ENCODE data around the gene HDAC6.

Gene HDAC6

DNA sequence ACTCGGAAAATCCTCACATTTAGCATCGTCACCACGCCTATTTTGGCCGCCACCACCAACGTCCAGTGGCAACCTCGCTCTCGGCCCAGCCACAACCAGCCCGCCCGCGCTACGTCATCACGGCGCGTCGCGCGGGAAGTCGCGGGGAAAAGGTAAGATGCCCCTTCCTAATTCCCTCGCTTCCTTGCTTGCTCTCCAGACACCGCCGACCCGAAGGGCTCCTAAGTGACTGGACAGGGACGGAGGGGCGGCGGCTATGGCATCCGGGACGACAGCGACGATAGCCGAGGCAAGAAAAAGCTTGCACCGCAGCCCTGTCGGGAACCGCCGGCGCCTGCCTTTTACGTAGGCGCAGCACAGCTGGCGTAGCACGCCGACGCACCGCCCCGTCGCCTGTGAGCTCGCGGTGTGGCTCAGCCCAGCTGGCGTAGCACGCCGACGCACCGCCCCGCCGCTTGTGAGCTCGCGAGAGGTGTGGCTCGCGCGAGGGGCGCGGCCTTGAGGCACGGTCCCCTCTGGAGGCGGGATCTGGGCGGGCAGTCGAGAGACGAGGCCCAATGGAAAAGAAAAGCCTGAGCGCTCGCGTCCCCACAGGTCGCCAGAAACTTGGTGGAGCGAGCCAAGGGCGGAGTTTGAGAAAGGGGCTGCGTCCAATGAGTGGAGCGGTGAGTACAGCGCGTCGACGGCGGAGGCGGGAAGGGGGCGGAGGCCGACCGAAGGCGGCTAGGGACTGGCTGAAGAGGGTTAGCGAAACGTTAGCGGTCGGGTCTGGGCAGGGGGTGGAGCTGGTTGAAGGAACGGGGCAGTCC, at the start of gene HDAC6:
TSS of gene HDAC6 (plus strand) at position 788 of the 809 bp plus-strand sequence. CDS start 626 bp downstream, outside the sequence.
- Histone ChIP-seq H3K4me1 (ENCODE audit: control insufficient read depth, insufficient read depth, low read length) (peaks cover 4% of the 10 kb centered on the region; the same call in 1 of the 2 replicates), H3K27ac (ENCODE audit: extremely low read depth, low read depth, low read length) (peak within 1 kb of the TSS; percentile 85), H3K36me3 (ENCODE audit: control insufficient read depth in 2 of 2, insufficient read depth in 1 of 2, low read length in 2 of 2) (peaks cover 10 to 32% of the 10 kb centered on the region in 2 experiments; a peak in 2 of 3 replicates), H3K9me3 (ENCODE audit: control insufficient read depth, insufficient read depth, low read depth, low read length) (no peaks in the 10 kb centered on the region), H3K4me3 (ENCODE audit: low read depth, low read length) (peak within 1 kb of the TSS; percentile 80)
- ChIA-PET POLR2A (interaction anchor here (0.6 to 1.8 kb wide), 16 partner anchors 9 to 467 kb away, joined by 3 to 16 read pairs (median 4); partner anchors contain the start of genes EBP, OTUD5, PQBP1 and SLC35A2), CTCF (interaction anchor here (0.5 to 0.9 kb wide), 3 partner anchors 92 to 137 kb away, joined by 3 to 6 read pairs (median 5); no protein-coding TSS in a partner anchor)
- TF ChIP-seq ZNF530 (tag by site-specific recombination; IDR thresholded peaks at IDR 0.05; ENCODE audit: low read depth), result no peak
- no peak for TF ChIP-seq GLIS2 (tag by site-specific recombination; IDR thresholded peaks at IDR 0.05)
- TF ChIP-seq KLF9 (tag by site-specific recombination; IDR thresholded peaks at IDR 0.05; ENCODE audit: low read depth), result 0 out of 2 replicates have a peak, but pooled peaks have one; percentile 38
- TF ChIP-seq, protein P1, sequence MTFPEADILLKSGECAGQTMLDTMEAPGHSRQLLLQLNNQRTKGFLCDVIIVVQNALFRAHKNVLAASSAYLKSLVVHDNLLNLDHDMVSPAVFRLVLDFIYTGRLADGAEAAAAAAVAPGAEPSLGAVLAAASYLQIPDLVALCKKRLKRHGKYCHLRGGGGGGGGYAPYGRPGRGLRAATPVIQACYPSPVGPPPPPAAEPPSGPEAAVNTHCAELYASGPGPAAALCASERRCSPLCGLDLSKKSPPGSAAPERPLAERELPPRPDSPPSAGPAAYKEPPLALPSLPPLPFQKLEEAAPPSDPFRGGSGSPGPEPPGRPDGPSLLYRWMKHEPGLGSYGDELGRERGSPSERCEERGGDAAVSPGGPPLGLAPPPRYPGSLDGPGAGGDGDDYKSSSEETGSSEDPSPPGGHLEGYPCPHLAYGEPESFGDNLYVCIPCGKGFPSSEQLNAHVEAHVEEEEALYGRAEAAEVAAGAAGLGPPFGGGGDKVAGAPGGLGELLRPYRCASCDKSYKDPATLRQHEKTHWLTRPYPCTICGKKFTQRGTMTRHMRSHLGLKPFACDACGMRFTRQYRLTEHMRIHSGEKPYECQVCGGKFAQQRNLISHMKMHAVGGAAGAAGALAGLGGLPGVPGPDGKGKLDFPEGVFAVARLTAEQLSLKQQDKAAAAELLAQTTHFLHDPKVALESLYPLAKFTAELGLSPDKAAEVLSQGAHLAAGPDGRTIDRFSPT (tag by site-specific recombination; IDR thresholded peaks at IDR 0.05), result peak; percentile 97
- TF ChIP-seq, protein P2, sequence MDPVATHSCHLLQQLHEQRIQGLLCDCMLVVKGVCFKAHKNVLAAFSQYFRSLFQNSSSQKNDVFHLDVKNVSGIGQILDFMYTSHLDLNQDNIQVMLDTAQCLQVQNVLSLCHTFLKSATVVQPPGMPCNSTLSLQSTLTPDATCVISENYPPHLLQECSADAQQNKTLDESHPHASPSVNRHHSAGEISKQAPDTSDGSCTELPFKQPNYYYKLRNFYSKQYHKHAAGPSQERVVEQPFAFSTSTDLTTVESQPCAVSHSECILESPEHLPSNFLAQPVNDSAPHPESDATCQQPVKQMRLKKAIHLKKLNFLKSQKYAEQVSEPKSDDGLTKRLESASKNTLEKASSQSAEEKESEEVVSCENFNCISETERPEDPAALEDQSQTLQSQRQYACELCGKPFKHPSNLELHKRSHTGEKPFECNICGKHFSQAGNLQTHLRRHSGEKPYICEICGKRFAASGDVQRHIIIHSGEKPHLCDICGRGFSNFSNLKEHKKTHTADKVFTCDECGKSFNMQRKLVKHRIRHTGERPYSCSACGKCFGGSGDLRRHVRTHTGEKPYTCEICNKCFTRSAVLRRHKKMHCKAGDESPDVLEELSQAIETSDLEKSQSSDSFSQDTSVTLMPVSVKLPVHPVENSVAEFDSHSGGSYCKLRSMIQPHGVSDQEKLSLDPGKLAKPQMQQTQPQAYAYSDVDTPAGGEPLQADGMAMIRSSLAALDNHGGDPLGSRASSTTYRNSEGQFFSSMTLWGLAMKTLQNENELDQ (tag by site-specific recombination; IDR thresholded peaks at IDR 0.05; ENCODE audit: low read depth), result no peak
- TF ChIP-seq, protein P3, sequence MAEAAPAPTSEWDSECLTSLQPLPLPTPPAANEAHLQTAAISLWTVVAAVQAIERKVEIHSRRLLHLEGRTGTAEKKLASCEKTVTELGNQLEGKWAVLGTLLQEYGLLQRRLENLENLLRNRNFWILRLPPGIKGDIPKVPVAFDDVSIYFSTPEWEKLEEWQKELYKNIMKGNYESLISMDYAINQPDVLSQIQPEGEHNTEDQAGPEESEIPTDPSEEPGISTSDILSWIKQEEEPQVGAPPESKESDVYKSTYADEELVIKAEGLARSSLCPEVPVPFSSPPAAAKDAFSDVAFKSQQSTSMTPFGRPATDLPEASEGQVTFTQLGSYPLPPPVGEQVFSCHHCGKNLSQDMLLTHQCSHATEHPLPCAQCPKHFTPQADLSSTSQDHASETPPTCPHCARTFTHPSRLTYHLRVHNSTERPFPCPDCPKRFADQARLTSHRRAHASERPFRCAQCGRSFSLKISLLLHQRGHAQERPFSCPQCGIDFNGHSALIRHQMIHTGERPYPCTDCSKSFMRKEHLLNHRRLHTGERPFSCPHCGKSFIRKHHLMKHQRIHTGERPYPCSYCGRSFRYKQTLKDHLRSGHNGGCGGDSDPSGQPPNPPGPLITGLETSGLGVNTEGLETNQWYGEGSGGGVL (tag by site-specific recombination; IDR thresholded peaks at IDR 0.05), result no peak
- TF ChIP-seq ZNF239 (tag by site-specific recombination; IDR thresholded peaks at IDR 0.05), result no peak
- TF ChIP-seq ZNF664 (tag by site-specific recombination; IDR thresholded peaks at IDR 0.05), result no peak
- TF ChIP-seq, protein P4, sequence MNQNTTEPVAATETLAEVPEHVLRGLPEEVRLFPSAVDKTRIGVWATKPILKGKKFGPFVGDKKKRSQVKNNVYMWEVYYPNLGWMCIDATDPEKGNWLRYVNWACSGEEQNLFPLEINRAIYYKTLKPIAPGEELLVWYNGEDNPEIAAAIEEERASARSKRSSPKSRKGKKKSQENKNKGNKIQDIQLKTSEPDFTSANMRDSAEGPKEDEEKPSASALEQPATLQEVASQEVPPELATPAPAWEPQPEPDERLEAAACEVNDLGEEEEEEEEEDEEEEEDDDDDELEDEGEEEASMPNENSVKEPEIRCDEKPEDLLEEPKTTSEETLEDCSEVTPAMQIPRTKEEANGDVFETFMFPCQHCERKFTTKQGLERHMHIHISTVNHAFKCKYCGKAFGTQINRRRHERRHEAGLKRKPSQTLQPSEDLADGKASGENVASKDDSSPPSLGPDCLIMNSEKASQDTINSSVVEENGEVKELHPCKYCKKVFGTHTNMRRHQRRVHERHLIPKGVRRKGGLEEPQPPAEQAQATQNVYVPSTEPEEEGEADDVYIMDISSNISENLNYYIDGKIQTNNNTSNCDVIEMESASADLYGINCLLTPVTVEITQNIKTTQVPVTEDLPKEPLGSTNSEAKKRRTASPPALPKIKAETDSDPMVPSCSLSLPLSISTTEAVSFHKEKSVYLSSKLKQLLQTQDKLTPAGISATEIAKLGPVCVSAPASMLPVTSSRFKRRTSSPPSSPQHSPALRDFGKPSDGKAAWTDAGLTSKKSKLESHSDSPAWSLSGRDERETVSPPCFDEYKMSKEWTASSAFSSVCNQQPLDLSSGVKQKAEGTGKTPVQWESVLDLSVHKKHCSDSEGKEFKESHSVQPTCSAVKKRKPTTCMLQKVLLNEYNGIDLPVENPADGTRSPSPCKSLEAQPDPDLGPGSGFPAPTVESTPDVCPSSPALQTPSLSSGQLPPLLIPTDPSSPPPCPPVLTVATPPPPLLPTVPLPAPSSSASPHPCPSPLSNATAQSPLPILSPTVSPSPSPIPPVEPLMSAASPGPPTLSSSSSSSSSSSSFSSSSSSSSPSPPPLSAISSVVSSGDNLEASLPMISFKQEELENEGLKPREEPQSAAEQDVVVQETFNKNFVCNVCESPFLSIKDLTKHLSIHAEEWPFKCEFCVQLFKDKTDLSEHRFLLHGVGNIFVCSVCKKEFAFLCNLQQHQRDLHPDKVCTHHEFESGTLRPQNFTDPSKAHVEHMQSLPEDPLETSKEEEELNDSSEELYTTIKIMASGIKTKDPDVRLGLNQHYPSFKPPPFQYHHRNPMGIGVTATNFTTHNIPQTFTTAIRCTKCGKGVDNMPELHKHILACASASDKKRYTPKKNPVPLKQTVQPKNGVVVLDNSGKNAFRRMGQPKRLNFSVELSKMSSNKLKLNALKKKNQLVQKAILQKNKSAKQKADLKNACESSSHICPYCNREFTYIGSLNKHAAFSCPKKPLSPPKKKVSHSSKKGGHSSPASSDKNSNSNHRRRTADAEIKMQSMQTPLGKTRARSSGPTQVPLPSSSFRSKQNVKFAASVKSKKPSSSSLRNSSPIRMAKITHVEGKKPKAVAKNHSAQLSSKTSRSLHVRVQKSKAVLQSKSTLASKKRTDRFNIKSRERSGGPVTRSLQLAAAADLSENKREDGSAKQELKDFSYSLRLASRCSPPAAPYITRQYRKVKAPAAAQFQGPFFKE (tag by site-specific recombination; IDR thresholded peaks at IDR 0.05; ENCODE audit: borderline replicate concordance), result no peak
- no peak for TF ChIP-seq ZNF670 (tag by site-specific recombination; IDR thresholded peaks at IDR 0.05; ENCODE audit: low read depth)
- TF ChIP-seq ZNF658 (tag by site-specific recombination; IDR thresholded peaks at IDR 0.05), result no peak
- TF ChIP-seq SP2 (tag by site-specific recombination; IDR thresholded peaks at IDR 0.05), result peak; percentile 96
- TF ChIP-seq ZNF600 (tag by site-specific recombination; IDR thresholded peaks at IDR 0.05), result peak; percentile 93
- TF ChIP-seq, protein P5, sequence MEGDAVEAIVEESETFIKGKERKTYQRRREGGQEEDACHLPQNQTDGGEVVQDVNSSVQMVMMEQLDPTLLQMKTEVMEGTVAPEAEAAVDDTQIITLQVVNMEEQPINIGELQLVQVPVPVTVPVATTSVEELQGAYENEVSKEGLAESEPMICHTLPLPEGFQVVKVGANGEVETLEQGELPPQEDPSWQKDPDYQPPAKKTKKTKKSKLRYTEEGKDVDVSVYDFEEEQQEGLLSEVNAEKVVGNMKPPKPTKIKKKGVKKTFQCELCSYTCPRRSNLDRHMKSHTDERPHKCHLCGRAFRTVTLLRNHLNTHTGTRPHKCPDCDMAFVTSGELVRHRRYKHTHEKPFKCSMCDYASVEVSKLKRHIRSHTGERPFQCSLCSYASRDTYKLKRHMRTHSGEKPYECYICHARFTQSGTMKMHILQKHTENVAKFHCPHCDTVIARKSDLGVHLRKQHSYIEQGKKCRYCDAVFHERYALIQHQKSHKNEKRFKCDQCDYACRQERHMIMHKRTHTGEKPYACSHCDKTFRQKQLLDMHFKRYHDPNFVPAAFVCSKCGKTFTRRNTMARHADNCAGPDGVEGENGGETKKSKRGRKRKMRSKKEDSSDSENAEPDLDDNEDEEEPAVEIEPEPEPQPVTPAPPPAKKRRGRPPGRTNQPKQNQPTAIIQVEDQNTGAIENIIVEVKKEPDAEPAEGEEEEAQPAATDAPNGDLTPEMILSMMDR (tag by site-specific recombination; IDR thresholded peaks at IDR 0.05), result no peak
- TF ChIP-seq ZNF776 (tag by site-specific recombination; IDR thresholded peaks at IDR 0.05; ENCODE audit: borderline replicate concordance), result no peak
- TF ChIP-seq ZNF354C (tag by site-specific recombination; IDR thresholded peaks at IDR 0.05; ENCODE audit: borderline replicate concordance, low read depth), result no peak
- TF ChIP-seq YY2 (tag by site-specific recombination; IDR thresholded peaks at IDR 0.05), result no peak; the same call in 1 of the 2 replicates

All from HEK293 (cell line).